Memory B cell (primary cell): Measurements from ENCODE around the gene KISS1R.

Experiments
- ATAC-seq: fragments of 150-1000 bp; cut with Tn5 transposase; 2 replicates; pipeline ENCODE4 v1.10.0; 2021; ENCODE audit warnings: low read depth, mild to moderate bottlenecking, moderate library complexity
- DNase-seq, 2 donors: peaks; one replicate each; pipeline ENCODE4 v3.0.0; 2022; ENCODE audit warnings: low spot score in 2 of 2
- H3K27ac Mint-ChIP-seq: one replicate; pipeline ENCODE4 v1.8.0; 2022; ENCODE audit warnings: mild to moderate bottlenecking, moderate library complexity, mixed read lengths
- H3K27me3 Mint-ChIP-seq: one replicate; pipeline ENCODE4 v1.8.0; 2022; ENCODE audit warnings: mixed read lengths
- H3K36me3 Mint-ChIP-seq: one replicate; pipeline ENCODE4 v1.8.0; 2022; ENCODE audit warnings: mild to moderate bottlenecking, mixed read lengths
- H3K4me1 Mint-ChIP-seq: one replicate; pipeline ENCODE4 v1.8.0; 2022; ENCODE audit warnings: mixed read lengths
- H3K4me3 Mint-ChIP-seq: one replicate; pipeline ENCODE4 v1.8.0; 2022; ENCODE audit warnings: mild to moderate bottlenecking, moderate library complexity, mixed read lengths
- H3K9me3 Mint-ChIP-seq: one replicate; pipeline ENCODE4 v1.8.0; 2022; ENCODE audit warnings: mixed read lengths

The KISS1R gene

DNA sequence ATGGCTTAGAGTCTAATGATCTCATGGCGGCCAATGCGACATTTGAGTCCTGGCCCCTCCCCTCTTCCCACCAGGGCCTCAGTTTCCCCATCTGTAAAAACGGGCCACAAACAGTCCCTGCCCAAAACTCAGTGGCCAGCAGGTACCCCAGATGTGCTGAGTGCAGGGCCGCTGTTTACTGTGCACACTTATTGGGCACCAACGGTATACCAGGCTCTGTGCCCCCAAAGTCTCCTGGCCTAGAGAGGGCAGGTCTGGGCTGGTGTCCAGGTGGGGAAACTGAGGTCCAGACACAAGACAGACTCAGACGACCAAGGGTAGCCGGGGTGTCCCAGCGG, 43.4 kb downstream of the KISS1R start:
- Mint-ChIP-seq H3K27ac (no peak overlapping the region), H3K36me3 (peaks cover 16% of the 10 kb centered on the region), H3K27me3 (no peaks in the 10 kb centered on the region), H3K4me3 (no peak overlapping the region), H3K4me1 (peaks cover 2% of the 10 kb centered on the region), H3K9me3 (no peaks in the 10 kb centered on the region)
- DNase-seq (no peak), ATAC-seq (no peak)

DNA sequence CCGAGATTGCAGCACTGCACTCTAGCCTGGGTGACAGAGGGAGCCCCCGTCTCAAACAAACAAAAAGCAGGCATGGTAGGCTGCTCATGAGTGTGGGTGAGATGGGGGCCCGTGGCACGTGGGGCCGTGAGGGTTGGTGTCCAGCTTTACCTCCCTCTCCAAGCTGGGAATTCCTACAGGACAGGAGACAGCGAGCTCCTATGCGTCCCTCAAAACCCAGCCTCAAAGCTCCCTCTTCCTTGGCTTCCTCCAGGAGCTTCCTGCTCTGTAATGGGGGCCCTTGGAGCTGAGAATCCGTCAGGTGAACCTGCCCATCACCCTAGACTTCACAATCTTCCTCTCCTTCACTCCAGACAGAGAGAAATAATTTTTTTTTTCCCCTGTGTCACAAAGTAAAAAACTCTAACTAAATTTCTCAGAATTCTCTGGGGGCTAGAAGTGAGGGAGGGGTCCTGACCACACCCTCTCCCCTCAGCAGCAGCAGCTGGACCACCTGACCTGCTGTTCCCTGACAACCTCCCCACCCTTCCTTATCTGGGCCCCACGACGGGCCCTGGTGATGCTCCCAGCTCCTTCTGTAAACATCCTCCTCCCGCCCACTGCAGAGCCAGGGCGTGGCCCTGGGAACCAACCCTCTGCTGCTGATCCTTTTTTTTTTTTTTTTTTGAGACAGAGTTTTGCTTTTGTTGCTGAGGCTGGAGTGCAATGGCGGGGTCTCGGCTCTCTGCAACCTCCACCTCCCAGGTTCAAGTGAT, 44.9 kb downstream of the KISS1R start:
- Mint-ChIP-seq H3K27ac (no peak overlapping the region), H3K9me3 (no peaks in the 10 kb centered on the region), H3K36me3 (peaks cover 23% of the 10 kb centered on the region)

DNA sequence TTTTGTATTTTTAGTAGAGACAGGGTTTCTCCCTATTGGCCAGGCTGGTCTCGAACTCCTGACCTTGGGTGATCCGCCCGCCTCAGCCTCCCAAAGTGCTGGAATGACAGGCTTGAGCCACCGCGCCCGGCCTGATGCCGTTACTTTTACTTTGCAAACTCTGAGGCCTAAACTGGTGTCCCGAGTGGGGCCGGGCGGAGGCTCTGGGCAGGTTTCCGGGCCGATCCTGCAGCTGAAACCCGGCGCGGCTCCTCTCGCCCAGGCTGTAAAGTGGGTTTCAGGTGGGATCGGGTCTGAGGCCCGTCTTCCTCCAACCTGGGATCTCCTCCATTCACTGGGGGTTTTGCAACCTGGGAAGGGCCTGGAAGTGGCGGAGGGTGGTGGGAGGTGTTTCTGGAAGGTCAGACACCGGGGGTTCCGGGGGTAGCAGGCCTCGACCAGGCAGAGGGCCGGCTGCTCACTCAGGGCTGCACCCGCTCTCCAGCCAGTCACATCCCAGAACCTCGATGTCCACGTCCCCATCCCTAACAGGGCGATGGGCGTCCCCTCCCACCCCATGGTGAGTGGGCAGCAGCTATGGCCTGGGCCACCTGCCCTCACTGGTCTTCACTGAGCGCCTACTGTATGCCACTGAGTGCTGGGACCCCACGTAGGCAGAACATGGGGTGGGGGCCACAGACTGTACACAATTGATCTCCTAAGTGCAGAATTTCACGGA, 45.7 kb downstream of the KISS1R start:
- DNase-seq (no peak), ATAC-seq (no peak)
- Mint-ChIP-seq H3K4me1 (peaks cover 2% of the 10 kb centered on the region), H3K27ac (no peak overlapping the region), H3K36me3 (peaks cover 27% of the 10 kb centered on the region), H3K9me3 (no peaks in the 10 kb centered on the region), H3K4me3 (no peak overlapping the region), H3K27me3 (no peaks in the 10 kb centered on the region)

More for the DNA sequence above, 44.9 kb downstream of the KISS1R start:
- ATAC-seq (no peak), DNase-seq (no peak)
- H3K4me3 Mint-ChIP-seq, result no peak overlapping the region
- peaks cover 2% of the 10 kb centered on the region for H3K4me1 Mint-ChIP-seq
- H3K27me3 Mint-ChIP-seq, result no peaks in the 10 kb centered on the region

DNA sequence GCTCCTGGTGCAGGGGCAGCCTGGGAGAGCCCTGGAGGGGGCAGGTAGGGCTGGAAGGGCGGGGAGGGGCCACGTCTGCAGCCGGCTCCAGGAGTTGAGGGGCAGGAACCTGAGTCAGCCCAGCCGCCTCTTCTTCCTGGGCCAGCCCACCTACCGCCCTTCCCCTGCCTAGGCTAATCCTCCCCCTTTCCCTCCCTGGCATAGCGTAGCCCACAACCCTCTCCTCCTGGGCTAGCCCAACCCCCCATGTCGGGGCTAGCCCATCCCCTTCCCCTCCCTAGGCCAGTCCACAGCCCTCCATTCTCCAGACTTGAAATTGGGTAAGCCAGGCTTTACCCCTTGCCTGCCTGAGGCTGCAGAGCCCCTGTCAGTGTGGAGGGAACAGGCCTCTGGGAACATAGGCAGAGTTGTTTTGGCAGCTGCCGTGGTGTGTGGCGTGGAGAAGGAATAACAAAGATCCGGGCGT, 46.4 kb downstream of the KISS1R start:
- no peaks in the 10 kb centered on the region for H3K27me3 Mint-ChIP-seq
- no peak overlapping the region for H3K4me3 Mint-ChIP-seq

DNA sequence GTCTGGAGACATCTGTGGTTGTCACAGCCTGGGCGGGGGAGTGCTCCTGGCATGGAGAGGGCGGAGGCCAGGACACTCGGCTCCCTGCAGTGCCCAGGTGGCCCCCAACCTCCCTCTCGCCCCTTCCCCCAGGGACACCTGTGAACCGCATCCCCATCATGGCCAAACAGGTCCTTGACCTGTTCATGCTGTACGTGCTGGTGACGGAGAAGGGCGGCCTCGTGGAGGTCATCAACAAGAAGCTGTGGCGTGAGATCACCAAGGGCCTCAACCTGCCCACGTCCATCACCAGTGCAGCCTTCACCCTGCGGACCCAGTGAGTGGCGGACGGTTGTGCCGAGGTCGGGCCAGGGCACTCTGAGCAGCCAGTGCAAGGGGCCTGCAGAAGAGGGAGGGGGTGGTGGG, 47.0 kb downstream of the KISS1R start:
- H3K9me3 Mint-ChIP-seq, result no peaks in the 10 kb centered on the region
- peaks cover 30% of the 10 kb centered on the region for H3K36me3 Mint-ChIP-seq
- H3K27me3 Mint-ChIP-seq, result no peaks in the 10 kb centered on the region
- H3K4me3 Mint-ChIP-seq, result no peak overlapping the region
- DNase-seq (no peak), ATAC-seq (no peak)
- peaks cover 2% of the 10 kb centered on the region for H3K4me1 Mint-ChIP-seq
- no peak overlapping the region for H3K27ac Mint-ChIP-seq

More for the DNA sequence above, 46.4 kb downstream of the KISS1R start:
- no peaks in the 10 kb centered on the region for H3K9me3 Mint-ChIP-seq
- no peak for ATAC-seq
- no peak for DNase-seq
- peaks cover 30% of the 10 kb centered on the region for H3K36me3 Mint-ChIP-seq
- peaks cover 2% of the 10 kb centered on the region for H3K4me1 Mint-ChIP-seq
- no peak overlapping the region for H3K27ac Mint-ChIP-seq

DNA sequence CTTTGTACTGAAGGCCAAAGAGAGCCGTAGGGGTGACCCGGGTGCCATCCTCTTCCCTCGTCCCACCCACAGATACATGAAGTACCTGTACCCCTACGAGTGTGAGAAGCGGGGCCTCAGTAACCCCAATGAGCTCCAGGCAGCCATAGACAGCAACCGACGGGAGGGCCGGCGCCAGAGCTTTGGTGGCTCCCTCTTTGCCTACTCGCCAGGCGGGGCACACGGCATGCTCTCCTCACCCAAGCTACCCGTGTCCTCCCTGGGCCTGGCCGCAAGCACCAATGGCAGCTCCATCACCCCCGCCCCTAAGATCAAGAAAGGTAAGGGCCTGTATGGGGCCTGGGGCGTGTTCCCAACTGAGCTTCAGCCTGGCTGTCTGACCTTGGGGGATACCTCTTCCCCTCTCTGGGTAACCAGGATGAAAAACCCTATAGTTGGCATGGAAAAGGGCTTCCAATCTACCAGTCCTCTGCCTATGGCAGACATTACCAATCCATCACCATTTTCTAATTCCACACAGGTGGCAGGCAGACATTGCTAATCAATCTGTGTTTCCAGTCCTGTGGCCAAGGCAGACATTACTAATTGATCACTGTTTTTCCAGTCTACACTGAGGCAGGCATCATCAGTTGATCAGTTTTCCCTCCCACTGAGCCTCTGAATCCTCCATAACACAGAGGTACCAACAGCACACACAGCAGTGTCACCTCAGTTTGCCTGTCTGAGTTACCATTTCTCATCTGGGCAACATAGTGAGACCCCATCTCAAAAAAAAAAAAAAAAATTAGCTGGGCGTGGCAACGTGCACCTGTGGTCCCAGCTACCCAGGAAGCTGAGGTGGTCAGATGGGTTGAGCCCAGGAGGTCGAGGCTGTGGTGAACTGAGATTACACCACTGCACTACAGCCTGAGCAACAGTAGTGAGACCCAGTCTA, 47.9 kb downstream of the KISS1R start:
- Mint-ChIP-seq H3K36me3 (peaks cover 29% of the 10 kb centered on the region), H3K27ac (no peak overlapping the region), H3K9me3 (no peaks in the 10 kb centered on the region), H3K4me1 (peaks cover 2% of the 10 kb centered on the region), H3K27me3 (no peaks in the 10 kb centered on the region), H3K4me3 (no peak overlapping the region)
- ATAC-seq, result no peak
- DNase-seq, result no peak

DNA sequence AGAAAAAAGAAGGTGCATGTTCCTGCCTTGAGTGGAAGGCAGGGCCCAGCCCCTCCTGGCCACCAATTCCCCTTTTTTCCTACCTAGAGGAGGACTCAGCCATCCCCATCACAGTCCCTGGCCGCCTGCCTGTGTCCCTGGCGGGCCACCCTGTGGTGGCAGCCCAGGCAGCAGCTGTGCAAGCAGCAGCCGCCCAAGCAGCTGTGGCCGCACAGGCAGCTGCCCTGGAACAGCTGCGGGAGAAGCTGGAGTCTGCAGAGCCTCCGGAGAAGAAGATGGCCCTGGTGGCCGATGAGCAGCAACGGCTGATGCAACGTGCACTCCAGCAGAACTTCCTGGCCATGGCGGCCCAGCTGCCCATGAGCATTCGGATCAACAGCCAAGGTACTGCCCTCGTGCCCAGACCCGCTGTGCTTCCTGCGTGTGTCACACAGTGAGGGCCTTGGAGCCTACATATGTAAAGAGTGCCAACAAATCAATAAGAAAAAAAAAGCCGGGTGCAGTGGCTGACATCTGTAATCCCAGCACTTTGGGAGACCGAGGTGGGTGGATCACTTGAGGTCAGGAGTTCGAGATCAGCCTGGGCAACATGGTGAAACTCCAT, 49.5 kb downstream of the KISS1R start:
- Mint-ChIP-seq H3K9me3 (peaks cover 4% of the 10 kb centered on the region), H3K36me3 (peaks cover 35% of the 10 kb centered on the region), H3K4me3 (no peak overlapping the region), H3K27me3 (no peaks in the 10 kb centered on the region), H3K27ac (no peak overlapping the region), H3K4me1 (peaks cover 2% of the 10 kb centered on the region)
- ATAC-seq, result no peak
- DNase-seq, result no peak
